GM12801 (cell line): ENCODE results near the gene ADCY3.

Source experiments
- TF ChIP-seq, protein P1 (sequence below): IDR thresholded peaks from one replicate; pipeline ENCODE4 v1.5.1; 2011; ENCODE audit warnings: control low read depth; ENCODE audit not compliant: insufficient read length; ENCODE audit errors: extremely low read depth

The ADCY3 gene

DNA sequence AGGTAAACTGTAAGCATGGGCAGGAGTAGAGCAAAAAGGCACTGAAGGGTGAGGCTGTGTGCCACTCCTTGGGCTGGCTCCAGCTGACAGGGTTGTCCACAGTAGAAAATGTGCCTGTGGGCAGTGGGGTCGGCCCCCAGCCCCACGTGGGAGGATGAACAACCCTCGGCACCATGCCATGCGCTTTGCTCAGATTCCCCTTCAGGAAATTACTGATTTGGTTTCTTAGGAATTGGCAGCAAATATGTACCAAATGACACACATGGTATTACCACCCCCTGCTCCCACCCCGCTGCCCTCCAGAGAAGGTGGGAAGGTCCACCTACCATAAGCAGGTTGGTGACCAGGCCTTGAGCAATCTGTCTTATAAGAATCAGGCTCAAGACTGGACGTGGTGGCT, 13.6 kb downstream of the ADCY3 start:
- TF ChIP-seq, protein P1, sequence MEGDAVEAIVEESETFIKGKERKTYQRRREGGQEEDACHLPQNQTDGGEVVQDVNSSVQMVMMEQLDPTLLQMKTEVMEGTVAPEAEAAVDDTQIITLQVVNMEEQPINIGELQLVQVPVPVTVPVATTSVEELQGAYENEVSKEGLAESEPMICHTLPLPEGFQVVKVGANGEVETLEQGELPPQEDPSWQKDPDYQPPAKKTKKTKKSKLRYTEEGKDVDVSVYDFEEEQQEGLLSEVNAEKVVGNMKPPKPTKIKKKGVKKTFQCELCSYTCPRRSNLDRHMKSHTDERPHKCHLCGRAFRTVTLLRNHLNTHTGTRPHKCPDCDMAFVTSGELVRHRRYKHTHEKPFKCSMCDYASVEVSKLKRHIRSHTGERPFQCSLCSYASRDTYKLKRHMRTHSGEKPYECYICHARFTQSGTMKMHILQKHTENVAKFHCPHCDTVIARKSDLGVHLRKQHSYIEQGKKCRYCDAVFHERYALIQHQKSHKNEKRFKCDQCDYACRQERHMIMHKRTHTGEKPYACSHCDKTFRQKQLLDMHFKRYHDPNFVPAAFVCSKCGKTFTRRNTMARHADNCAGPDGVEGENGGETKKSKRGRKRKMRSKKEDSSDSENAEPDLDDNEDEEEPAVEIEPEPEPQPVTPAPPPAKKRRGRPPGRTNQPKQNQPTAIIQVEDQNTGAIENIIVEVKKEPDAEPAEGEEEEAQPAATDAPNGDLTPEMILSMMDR: no peak

DNA sequence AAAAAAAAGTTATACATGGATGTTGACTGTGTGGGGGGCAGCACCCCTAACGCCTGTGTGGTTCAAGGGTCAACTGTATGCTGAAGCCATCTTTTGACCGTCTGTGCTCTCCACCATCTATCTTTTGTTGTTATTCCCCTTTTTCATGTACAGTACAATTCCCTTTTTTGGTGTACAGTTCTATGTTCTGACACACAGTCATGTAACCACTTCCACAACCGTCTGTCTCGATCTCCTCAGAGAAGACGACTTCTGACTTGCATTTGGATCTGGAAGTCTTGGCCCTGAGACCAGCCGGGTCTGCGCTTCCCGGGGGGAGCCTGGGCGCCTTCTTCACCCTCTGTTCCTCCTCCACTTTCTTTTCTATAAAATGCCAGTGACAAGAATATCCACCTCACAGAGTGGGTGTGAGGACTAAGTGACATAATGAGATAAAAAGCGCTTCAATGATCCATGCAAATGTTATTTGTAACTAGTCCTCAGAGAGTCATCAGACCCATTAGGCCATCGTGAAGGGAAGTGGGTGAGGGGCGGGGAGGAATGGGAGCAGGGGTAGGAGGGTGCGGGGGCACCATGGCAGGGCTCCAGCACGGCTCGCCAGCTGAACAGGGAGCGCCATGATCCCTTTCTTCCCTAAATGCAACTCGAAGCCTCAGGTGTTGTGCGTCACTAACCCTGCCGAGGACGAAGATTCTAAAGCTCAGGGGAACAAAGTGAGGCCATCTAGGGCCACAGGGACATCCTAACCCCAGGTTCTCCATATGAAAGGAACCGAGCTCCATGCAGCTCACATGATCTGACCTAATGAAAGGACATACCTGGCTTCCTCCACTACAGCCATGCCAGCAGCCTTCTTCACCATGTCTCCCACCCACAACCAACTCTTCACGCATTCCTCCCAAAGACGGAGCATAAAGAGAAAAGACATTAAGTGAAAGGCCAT, 16.6 kb downstream of the ADCY3 start:
- TF ChIP-seq, protein P1: no peak

DNA sequence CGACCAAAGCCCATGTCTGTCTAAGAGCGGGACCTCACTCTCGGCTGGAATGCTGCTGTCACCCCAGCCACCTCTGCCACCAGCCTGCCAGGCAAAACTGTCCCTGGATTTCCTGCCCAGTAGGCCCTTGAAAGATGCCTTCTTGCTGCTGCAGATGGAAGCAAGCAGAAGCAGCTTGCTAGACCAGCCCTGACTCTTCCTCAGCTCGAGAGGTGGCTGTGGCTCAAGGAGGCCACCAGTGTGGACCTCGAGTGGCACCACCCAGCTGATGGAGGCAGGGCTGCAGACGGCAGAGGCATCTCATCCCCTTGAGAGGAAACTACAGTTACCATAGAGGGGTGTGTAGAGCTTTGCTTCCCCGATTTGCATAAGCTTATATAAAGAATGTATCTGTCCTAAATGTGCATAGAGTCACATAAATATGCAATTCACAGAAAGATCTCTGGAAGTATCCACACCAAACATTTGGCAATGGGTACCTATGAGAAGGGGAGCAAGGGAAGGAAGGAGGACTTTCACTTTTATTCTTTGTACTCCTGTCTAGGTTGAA, 20.6 kb downstream of the ADCY3 start:
- TF ChIP-seq, protein P1: no peak

DNA sequence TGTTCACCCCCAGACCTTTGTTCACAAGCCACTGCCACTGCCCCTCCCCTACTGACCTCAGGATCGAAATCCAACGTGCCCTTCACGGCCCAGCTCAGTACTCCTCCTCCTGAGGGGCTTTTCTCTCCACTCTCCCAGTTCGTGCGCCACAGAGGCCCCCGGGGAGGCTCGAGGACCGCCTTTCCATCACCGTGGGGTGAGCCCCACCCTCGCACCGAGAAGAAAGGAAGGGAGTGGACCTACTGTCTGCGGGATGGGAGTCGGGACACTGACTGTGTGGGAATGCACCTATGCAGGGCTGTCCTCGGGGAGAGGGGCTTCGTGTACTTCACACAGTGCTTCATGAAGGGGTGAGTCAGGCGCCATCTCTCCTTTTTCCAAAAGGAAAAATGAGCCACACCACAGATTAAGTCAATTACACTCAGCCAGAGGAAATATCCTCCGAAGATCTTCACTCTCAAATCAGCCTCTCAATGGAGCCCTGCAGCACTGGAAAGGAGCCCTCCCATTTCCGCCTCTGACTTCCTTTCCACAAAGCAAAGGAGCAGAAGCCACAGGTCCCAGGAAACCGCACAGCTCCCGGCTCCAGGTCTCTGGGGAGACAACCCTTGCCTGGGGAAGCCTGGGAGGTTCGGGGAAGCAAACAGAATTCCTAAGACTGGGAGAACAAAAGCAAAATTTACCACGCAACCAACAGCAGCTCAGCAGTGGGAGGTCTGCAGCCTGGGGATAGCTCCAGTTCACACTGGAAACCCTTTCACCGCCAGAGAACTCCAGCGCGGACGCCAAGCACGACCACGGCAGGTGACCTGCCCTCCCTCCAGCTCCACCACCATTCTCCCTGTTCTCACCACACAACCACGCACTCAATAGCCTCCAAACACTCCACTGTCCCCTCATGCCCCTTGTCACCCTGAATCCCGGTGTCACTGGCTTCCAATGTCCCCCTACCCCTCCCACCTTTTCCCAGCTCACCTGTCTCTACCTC, 21.6 kb downstream of the ADCY3 start:
- TF ChIP-seq, protein P1: no peak

DNA sequence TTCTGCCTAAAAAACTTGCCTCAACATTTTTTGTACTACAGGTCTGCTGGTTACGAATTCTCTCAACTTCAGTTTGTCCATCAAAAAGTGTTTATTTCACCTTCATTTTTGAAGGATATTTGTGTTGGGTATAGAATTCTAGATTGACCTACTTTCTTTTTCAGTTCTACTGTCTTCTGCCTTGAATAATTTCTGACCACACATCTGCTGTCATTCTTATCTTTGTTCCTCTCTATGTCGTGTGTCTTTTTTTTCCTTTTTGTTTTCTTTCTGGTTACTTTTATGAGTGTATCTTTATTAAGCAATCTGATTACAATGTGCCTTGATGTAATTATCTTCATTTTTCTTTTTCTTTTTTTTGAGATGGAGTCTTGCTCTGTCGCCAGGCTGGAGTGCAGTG, 25.3 kb downstream of the ADCY3 start:
- TF ChIP-seq, protein P1: no peak

DNA sequence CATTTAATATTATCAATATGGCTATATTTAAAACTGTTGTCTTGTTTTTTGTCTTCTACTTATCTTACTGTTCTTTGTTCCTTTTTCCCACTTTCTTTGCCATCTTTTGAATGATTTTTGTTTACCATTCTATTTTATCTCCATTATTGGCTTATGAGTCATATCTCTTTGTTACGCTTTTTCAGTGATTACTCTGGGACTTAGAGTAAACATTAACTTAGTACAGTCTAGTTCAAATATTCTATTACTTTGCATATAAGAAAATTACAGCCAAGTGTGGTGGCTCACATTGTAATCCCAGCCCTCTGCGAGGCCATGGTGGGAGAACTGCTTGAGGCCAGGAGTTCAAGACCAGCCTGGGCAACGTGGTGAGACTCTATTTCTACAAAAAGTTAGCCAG, 26.1 kb downstream of the ADCY3 start:
- TF ChIP-seq, protein P1: no peak

DNA sequence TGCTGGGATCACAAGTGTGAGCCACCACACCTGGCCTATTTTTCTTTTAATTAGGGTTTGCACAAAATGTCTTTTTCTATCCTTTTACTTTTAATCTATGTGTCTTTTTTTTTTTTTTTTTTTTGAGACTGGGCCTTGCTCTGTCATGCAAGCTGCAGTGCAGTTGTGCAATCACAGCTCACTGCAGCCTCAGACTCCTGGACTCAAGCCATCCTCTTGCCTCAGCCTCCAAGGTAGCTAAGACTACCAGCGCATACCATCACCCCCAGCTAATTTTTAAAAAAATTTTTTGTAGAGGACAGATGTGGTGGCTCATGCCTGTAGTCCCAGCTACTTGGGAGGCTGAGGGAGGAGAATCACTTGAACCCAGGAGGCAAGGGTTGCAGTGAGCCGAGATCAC, 27.1 kb downstream of the ADCY3 start:
- TF ChIP-seq, protein P1: no peak
